GM12878 (cell line): Measurements from ENCODE around the gene CA6. TPM values are rescaled to one million over a fixed set of nuclear protein-coding genes. Genes with fewer than 3 reads are reported as not detected.
A peak's percentile ranks its signal among the peaks of the same experiment; 100 is the strongest.

ENCODE experiments used
- ATF7 ChIP-seq: fragments of 450-650 bp; IDR thresholded peaks from 2 replicates; pipeline ENCODE4 v1.6.1; 2016; ENCODE audit warnings: low read depth, mild to moderate bottlenecking
- BHLHE40 ChIP-seq, 2 experiments: fragments of 450-650 bp in 1 of 2; IDR thresholded peaks; 2 replicates each; pipeline ENCODE4 v1.6.1; 2011 to 2017; ENCODE audit warnings: low read depth in 2 of 2, borderline replicate concordance in 1 of 2, improper control_type of control experiment in 1 of 2, low read length in 1 of 2, mild to moderate bottlenecking in 1 of 2
- BMI1 ChIP-seq: fragments of 450-650 bp; IDR thresholded peaks from 2 replicates; pipeline ENCODE4 v1.6.1; 2016; ENCODE audit warnings: mild to moderate bottlenecking, moderate library complexity, borderline replicate concordance
- CBX3 ChIP-seq: fragments of 200-600 bp; sonication (generic); IDR thresholded peaks from 2 replicates; pipeline ENCODE4 v1.6.1; 2016; ENCODE audit warnings: low read depth, borderline replicate concordance
- CHD1 ChIP-seq: IDR thresholded peaks from 2 replicates; pipeline ENCODE4 v1.6.1; 2012; ENCODE audit warnings: low read depth, low read length, improper control_type of control experiment
- DPF2 ChIP-seq: fragments of 450-650 bp; IDR thresholded peaks from 2 replicates; pipeline ENCODE4 v1.6.1; 2017; ENCODE audit warnings: mild to moderate bottlenecking
- FOXK2 ChIP-seq: fragments of 450-650 bp; IDR thresholded peaks from 2 replicates; pipeline ENCODE4 v1.6.1; 2017; ENCODE audit warnings: mild to moderate bottlenecking, moderate library complexity
- GATAD2B ChIP-seq: fragments of 450-650 bp; conservative IDR thresholded peaks from 2 replicates; pipeline ENCODE4 v1.6.1; 2017; ENCODE audit warnings: low read depth, mild to moderate bottlenecking, moderate library complexity
- HCFC1 ChIP-seq: fragments of 150-350 bp; IDR thresholded peaks from 2 replicates; pipeline ENCODE4 v1.6.1; 2014; ENCODE audit warnings: low read length
- RAD21 ChIP-seq: IDR thresholded peaks from 2 replicates; pipeline ENCODE4 v1.6.1; 2011; ENCODE audit warnings: mild to moderate bottlenecking, low read depth, low read length, moderate library complexity; ENCODE audit not compliant: insufficient read depth
- RBBP5 ChIP-seq: fragments of 200-600 bp; sonication (generic); conservative IDR thresholded peaks from 2 replicates; pipeline ENCODE4 v1.6.1; 2016
- RCOR1 ChIP-seq: conservative IDR thresholded peaks from 2 replicates; pipeline ENCODE4 v1.6.1; 2012; ENCODE audit warnings: low read depth, low read length, improper control_type of control experiment
- SMAD5 ChIP-seq: IDR thresholded peaks from 2 replicates; pipeline ENCODE4 v1.6.1; 2016; ENCODE audit warnings: antibody characterized with exemption, low read depth
- SP1 ChIP-seq: IDR thresholded peaks from one replicate; pipeline ENCODE4 v1.6.1; 2011; ENCODE audit warnings: low read depth, low read length
- TAF1 ChIP-seq: IDR thresholded peaks from 2 replicates; pipeline ENCODE4 v1.6.1; 2011; ENCODE audit warnings: mild to moderate bottlenecking, low read depth, low read length, borderline replicate concordance
- YBX1 ChIP-seq: fragments of 450-650 bp; IDR thresholded peaks from 2 replicates; pipeline ENCODE4 v1.6.1; 2016; ENCODE audit warnings: antibody characterized with exemption
- polyA plus RNA-seq, 11 experiments: library from polyadenylated mRNA; depleted of rRNA in 4 of 11; unstranded in 6 of 11; stranded (reverse) in 5 of 11; fragments of >200 nt; fragmentation: Nextera tagmentation in 4 of 11; fragmentation: Illumina TruSeq in 1 of 11; extraction: Ambion mirVana in 4 of 11; extraction: Trizol in 1 of 11; gene quantifications; 1 replicate in 1 of 11; 2 replicates in 10 of 11; pipeline versions ENCODE4 v1.2.1 to v1.2.3, GENCODE V29; 2011 to 2016; ENCODE audit warnings: inconsistent platforms in 2 of 11, missing spikeins in 2 of 11, low read depth in 1 of 11
- total RNA-seq, 4 experiments: library from RNA; depleted of rRNA in 3 of 4; stranded (reverse); fragments of >200 nt in 3 of 4; fragmentation: Illumina TruSeq in 1 of 4; extraction: Trizol in 1 of 4; gene quantifications; 2 replicates each; pipeline versions ENCODE4 v1.2.1 to v1.2.3, GENCODE V29; 2013 to 2021
- TF ChIP-seq, protein P1 (sequence below): fragments of 150-350 bp; IDR thresholded peaks from 2 replicates; pipeline ENCODE4 v1.6.1; 2016; ENCODE audit warnings: low read depth, low read length
- TF ChIP-seq, protein P2 (sequence below), 3 experiments: IDR thresholded peaks in 2 of 3; conservative IDR thresholded peaks in 1 of 3; 2 replicates each; pipeline ENCODE4 v1.5.1; 2011; ENCODE audit warnings: low read depth in 3 of 3, low read length in 3 of 3, mild to moderate bottlenecking in 3 of 3, control low read depth in 2 of 3, moderate library complexity in 2 of 3, inconsistent platforms in 1 of 3, mixed read lengths in 1 of 3; ENCODE audit not compliant: control insufficient read depth in 2 of 3, insufficient read depth in 1 of 3; ENCODE audit errors: extremely low read depth in 1 of 3
- TF ChIP-seq, protein P3 (sequence below): IDR thresholded peaks from 2 replicates; pipeline ENCODE4 v1.6.1; 2011; ENCODE audit warnings: borderline replicate concordance, low read depth, mild to moderate bottlenecking, moderate library complexity, mixed read lengths, low read length; ENCODE audit not compliant: insufficient read depth; ENCODE audit errors: extremely low read length
- TF ChIP-seq, protein P4 (sequence below): fragments of 450-650 bp; IDR thresholded peaks from 2 replicates; pipeline ENCODE4 v1.6.1; 2014; ENCODE audit warnings: mild to moderate bottlenecking
- TF ChIP-seq, protein P5 (sequence below): IDR thresholded peaks from 2 replicates; pipeline ENCODE4 v1.6.1; 2012; ENCODE audit warnings: mild to moderate bottlenecking, low read depth, low read length

The CA6 gene
- total and polyA plus RNA-seq, 10 of the 15 experiments (the other 5 are each of a cell fraction or from before 2014, with no cell fraction given), result not detected

DNA sequence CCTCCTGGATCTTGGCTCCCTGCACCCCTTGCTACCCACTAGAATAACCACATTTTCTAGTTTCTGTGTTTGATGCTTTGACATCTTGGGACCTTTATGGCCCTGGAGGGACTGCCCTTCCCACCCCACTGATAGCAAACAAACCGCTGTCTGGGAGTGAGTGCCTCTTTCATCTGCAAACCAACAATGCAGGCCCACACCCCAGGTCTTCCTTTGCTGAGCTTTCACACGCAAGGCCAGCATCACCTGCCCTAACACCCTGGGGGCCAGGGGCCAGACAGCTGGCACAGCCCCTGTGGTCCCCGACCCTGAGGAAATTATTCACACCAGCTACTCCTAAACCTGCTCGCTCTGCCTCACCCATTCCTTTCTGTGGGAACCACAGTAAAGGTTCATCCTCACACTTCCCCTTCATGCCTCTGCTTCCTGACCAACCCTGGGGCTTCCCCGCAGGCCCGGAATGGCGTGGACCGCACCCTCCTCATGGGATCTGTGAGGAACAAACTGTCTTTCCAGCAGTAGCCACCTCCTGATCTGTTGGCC lies 65.2 kb downstream of the CA6 start (continued):
- TF ChIP-seq RAD21 (no peak), TAF1 (no peak), RBBP5 (no peak), BHLHE40 (IDR thresholded peaks at IDR 0.05; ENCODE audit: borderline replicate concordance in 1 of 2, low read depth in 2 of 2, low read length in 1 of 2) (peak; percentile 10 to 41; a peak in 1 of 4 replicates), DPF2 (0 out of 2 replicates have a peak, but pooled peaks have one; percentile 28), ATF7 (no peak), SP1 (no peak), RCOR1 (no peak), YBX1 (no peak), GATAD2B (peak; percentile 67; the same call in 1 of the 2 replicates), HCFC1 (no peak), SMAD5 (no peak), BMI1 (no peak), CBX3 (no peak), CHD1 (no peak), FOXK2 (no peak)
- TF ChIP-seq, protein P1, sequence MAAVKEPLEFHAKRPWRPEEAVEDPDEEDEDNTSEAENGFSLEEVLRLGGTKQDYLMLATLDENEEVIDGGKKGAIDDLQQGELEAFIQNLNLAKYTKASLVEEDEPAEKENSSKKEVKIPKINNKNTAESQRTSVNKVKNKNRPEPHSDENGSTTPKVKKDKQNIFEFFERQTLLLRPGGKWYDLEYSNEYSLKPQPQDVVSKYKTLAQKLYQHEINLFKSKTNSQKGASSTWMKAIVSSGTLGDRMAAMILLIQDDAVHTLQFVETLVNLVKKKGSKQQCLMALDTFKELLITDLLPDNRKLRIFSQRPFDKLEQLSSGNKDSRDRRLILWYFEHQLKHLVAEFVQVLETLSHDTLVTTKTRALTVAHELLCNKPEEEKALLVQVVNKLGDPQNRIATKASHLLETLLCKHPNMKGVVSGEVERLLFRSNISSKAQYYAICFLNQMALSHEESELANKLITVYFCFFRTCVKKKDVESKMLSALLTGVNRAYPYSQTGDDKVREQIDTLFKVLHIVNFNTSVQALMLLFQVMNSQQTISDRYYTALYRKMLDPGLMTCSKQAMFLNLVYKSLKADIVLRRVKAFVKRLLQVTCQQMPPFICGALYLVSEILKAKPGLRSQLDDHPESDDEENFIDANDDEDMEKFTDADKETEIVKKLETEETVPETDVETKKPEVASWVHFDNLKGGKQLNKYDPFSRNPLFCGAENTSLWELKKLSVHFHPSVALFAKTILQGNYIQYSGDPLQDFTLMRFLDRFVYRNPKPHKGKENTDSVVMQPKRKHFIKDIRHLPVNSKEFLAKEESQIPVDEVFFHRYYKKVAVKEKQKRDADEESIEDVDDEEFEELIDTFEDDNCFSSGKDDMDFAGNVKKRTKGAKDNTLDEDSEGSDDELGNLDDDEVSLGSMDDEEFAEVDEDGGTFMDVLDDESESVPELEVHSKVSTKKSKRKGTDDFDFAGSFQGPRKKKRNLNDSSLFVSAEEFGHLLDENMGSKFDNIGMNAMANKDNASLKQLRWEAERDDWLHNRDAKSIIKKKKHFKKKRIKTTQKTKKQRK, result no peak
- TF ChIP-seq, protein P2, sequence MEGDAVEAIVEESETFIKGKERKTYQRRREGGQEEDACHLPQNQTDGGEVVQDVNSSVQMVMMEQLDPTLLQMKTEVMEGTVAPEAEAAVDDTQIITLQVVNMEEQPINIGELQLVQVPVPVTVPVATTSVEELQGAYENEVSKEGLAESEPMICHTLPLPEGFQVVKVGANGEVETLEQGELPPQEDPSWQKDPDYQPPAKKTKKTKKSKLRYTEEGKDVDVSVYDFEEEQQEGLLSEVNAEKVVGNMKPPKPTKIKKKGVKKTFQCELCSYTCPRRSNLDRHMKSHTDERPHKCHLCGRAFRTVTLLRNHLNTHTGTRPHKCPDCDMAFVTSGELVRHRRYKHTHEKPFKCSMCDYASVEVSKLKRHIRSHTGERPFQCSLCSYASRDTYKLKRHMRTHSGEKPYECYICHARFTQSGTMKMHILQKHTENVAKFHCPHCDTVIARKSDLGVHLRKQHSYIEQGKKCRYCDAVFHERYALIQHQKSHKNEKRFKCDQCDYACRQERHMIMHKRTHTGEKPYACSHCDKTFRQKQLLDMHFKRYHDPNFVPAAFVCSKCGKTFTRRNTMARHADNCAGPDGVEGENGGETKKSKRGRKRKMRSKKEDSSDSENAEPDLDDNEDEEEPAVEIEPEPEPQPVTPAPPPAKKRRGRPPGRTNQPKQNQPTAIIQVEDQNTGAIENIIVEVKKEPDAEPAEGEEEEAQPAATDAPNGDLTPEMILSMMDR (IDR thresholded peaks at IDR 0.05 in 2 of 3, conservative IDR thresholded peaks at IDR 0.05 in 1 of 3; ENCODE audit: control insufficient read depth in 2 of 3, extremely low read depth in 1 of 3, insufficient read depth in 1 of 3, low read depth in 3 of 3, low read length in 3 of 3), result no peak
- TF ChIP-seq, protein P3, sequence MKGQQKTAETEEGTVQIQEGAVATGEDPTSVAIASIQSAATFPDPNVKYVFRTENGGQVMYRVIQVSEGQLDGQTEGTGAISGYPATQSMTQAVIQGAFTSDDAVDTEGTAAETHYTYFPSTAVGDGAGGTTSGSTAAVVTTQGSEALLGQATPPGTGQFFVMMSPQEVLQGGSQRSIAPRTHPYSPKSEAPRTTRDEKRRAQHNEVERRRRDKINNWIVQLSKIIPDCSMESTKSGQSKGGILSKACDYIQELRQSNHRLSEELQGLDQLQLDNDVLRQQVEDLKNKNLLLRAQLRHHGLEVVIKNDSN, result no peak
- TF ChIP-seq, protein P4, sequence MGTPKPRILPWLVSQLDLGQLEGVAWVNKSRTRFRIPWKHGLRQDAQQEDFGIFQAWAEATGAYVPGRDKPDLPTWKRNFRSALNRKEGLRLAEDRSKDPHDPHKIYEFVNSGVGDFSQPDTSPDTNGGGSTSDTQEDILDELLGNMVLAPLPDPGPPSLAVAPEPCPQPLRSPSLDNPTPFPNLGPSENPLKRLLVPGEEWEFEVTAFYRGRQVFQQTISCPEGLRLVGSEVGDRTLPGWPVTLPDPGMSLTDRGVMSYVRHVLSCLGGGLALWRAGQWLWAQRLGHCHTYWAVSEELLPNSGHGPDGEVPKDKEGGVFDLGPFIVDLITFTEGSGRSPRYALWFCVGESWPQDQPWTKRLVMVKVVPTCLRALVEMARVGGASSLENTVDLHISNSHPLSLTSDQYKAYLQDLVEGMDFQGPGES, result no peak
- TF ChIP-seq, protein P5, sequence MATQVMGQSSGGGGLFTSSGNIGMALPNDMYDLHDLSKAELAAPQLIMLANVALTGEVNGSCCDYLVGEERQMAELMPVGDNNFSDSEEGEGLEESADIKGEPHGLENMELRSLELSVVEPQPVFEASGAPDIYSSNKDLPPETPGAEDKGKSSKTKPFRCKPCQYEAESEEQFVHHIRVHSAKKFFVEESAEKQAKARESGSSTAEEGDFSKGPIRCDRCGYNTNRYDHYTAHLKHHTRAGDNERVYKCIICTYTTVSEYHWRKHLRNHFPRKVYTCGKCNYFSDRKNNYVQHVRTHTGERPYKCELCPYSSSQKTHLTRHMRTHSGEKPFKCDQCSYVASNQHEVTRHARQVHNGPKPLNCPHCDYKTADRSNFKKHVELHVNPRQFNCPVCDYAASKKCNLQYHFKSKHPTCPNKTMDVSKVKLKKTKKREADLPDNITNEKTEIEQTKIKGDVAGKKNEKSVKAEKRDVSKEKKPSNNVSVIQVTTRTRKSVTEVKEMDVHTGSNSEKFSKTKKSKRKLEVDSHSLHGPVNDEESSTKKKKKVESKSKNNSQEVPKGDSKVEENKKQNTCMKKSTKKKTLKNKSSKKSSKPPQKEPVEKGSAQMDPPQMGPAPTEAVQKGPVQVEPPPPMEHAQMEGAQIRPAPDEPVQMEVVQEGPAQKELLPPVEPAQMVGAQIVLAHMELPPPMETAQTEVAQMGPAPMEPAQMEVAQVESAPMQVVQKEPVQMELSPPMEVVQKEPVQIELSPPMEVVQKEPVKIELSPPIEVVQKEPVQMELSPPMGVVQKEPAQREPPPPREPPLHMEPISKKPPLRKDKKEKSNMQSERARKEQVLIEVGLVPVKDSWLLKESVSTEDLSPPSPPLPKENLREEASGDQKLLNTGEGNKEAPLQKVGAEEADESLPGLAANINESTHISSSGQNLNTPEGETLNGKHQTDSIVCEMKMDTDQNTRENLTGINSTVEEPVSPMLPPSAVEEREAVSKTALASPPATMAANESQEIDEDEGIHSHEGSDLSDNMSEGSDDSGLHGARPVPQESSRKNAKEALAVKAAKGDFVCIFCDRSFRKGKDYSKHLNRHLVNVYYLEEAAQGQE, result no peak
